Measurements from ENCODE around the gene ATP6V1D. TPM values are rescaled to one million over a fixed set of nuclear protein-coding genes. Genes with fewer than 3 reads are reported as not detected.

The ATP6V1D gene
- total RNA-seq, 2 experiments from 2014 or later: 36.5 to 43.6 TPM

DNA sequence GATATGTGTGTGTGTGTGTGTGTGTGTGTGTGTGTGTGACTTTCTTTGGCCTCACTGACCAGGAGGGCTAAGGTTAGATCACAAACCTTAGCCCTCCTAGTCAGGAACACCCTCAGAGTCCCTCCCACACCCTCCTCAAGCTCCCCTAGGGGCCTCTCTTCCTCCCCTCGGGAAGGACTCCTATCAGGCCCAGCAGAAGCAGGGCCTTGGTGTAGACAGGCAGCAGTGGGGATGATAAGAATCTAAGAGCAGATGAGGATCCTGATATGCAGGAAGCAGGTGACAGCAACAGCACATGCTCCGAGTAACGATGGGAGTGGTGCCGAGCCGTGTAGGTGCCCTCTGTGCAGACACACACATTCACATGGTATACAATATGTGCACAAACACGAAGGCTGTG is 31.7 kb upstream of the ATP6V1D start:
- Mint-ChIP-seq H3K36me3 (ENCODE audit: low read depth) (peaks cover 12% of the 10 kb centered on the region), H3K27me3 (ENCODE audit: low read depth) (no peaks in the 10 kb centered on the region), H3K9me3 (ENCODE audit: insufficient read depth) (no peaks in the 10 kb centered on the region), H3K4me1 (ENCODE audit: low read depth) (peaks cover 3% of the 10 kb centered on the region), H3K27ac (no peak overlapping the region), H3K4me3 (no peak overlapping the region)
- ATAC-seq (no peak), DNase-seq (no peak)
- POLR2A ChIA-PET: no interaction called here
- CTCF ChIA-PET: interaction anchor here (0.6 to 0.9 kb wide), 2 partner anchors 180 to 190 kb away, joined by 3 read pairs; no protein-coding TSS in a partner anchor

DNA sequence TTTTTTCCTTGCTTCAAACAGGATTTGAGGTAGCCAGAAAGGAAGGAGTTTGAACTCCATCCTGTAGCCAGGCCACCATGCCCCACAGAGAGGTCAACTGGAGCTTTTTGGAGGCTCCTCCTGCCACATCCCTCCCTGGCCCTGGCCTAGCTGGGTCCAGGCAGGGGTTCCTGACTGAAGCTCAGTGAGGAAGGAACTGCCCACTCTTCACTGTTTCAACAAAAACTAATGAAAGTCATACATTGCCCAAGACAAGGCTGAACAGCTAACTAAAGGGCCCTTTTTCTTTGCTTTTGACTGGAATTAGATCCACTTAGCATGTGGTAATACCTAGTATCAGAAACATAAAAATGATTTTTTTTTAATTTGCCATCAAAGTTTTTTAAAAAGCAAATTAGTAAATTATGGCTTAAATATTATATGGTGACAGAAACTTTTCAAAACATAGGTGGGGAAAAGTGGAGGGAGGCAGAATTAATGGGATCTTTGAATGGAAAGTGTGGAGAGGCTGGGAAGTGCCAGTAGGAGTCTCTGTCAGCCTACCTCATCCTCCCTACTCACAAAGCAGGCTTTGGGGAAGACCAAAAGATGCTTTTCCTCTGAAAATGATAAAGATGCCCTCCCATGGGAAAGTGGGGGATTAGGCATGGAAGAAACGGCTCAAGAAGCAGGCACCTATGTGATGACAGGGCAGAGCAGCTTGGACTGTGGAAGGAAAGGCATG is 30.4 kb upstream of the ATP6V1D start:
- no peaks in the 10 kb centered on the region for H3K27me3 Mint-ChIP-seq (ENCODE audit: low read depth)

DNA sequence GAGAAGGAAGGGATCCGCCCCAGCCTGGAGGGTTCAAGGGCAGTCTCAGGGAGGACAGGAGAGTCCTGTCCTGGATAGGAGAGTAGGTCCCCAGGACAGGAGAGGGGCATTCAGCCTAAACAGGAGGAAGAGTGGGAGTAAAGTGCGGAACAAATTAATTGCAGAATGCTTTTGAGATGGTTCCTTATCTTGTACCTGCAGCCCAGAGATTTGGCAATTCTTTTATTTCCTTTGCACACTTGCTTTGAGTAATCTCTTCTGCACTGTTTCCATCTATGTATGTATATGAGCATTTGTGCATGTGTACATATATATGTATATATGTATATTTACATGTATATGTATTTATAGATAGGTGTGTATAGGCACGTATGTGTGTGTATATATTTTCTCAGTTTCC is 29.7 kb upstream of the ATP6V1D start:
- Mint-ChIP-seq H3K4me3 (no peak overlapping the region), H3K4me1 (ENCODE audit: low read depth) (peaks cover 3% of the 10 kb centered on the region), H3K9me3 (ENCODE audit: insufficient read depth) (no peaks in the 10 kb centered on the region), H3K36me3 (ENCODE audit: low read depth) (peaks cover 29% of the 10 kb centered on the region), H3K27me3 (ENCODE audit: low read depth) (no peaks in the 10 kb centered on the region), H3K27ac (no peak overlapping the region)
- no peak for DNase-seq
- no peak for ATAC-seq
- ChIA-PET POLR2A (no interaction called here), CTCF (no interaction called here)

More for the DNA sequence above, 30.4 kb upstream of the ATP6V1D start:
- peaks cover 3% of the 10 kb centered on the region for H3K4me1 Mint-ChIP-seq (ENCODE audit: low read depth)
- DNase-seq (no peak), ATAC-seq (no peak)
- H3K9me3 Mint-ChIP-seq (ENCODE audit: insufficient read depth): no peaks in the 10 kb centered on the region
- no peak overlapping the region for H3K4me3 Mint-ChIP-seq
- POLR2A ChIA-PET: no interaction called here
- peaks cover 22% of the 10 kb centered on the region for H3K36me3 Mint-ChIP-seq (ENCODE audit: low read depth)
- CTCF ChIA-PET: interaction anchor here (1.0 kb wide), 1 partner anchor 30 kb away, joined by 3 read pairs; the partner anchor contains the start of genes ATP6V1D and EIF2S1
- no peak overlapping the region for H3K27ac Mint-ChIP-seq

DNA sequence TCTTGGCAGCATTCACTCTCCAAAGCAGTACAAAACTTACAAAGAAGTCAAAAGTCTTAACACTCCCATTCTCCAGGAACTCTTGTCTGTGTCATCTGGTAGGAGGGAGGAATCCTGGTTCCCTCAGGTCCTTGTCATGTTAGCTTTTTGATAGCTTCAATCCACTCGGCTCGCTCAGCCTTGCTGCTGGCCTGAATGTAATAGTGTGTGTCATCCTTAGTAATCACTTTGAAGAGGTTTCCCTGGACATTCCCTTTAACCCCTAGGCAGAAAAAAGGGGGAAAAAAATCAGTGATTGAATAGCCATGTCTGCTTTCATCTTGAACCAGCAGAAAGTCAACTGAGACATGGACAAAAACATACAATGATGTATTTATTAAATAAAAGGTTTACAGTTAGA is 27.6 kb upstream of the ATP6V1D start:
- ATAC-seq (no peak), DNase-seq (no peak)
- POLR2A ChIA-PET: no interaction called here
- no peaks in the 10 kb centered on the region for H3K27me3 Mint-ChIP-seq (ENCODE audit: low read depth)
- H3K9me3 Mint-ChIP-seq (ENCODE audit: insufficient read depth): no peaks in the 10 kb centered on the region
- H3K4me3 Mint-ChIP-seq: no peak overlapping the region
- CTCF ChIA-PET: interaction anchor here (1.8 kb wide), 1 partner anchor 27 kb away, joined by 8 read pairs; the partner anchor contains the start of genes ATP6V1D and EIF2S1
- peaks cover 3% of the 10 kb centered on the region for H3K4me1 Mint-ChIP-seq (ENCODE audit: low read depth)
- H3K36me3 Mint-ChIP-seq (ENCODE audit: low read depth): peaks cover 43% of the 10 kb centered on the region
- H3K27ac Mint-ChIP-seq: no peak overlapping the region

DNA sequence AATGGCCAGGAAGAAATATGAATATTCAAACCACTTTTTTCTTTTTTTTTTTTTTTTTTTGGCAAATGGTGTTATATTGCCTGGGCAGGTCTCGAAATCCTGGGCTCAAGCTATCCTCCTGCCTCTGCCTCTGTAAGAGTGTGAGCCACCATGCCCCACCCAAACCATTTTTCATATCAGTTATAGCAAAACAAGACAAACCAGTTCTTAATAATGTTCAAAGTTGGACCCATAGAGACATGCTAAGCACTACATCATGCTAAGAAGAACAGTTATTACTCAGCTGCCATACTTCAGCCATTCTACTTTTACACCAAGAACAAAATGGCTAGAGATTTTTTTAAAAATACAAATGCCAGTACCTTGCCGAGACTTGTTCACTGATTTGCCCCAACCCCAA is 26.0 kb upstream of the ATP6V1D start:
- H3K36me3 Mint-ChIP-seq (ENCODE audit: low read depth): peaks cover 53% of the 10 kb centered on the region
- no peaks in the 10 kb centered on the region for H3K4me1 Mint-ChIP-seq (ENCODE audit: low read depth)
- ATAC-seq (no peak), DNase-seq (no peak)
- H3K9me3 Mint-ChIP-seq (ENCODE audit: insufficient read depth): no peaks in the 10 kb centered on the region
- ChIA-PET POLR2A (no interaction called here), CTCF (interaction anchor here (0.8 to 1.4 kb wide), 3 partner anchors 9 to 29 kb away, joined by 3 read pairs; partner anchors contain the start of gene EIF2S1)
- H3K27me3 Mint-ChIP-seq (ENCODE audit: low read depth): no peaks in the 10 kb centered on the region
- peak overlapping the region; percentile 55 for H3K27ac Mint-ChIP-seq
- no peak overlapping the region for H3K4me3 Mint-ChIP-seq

DNA sequence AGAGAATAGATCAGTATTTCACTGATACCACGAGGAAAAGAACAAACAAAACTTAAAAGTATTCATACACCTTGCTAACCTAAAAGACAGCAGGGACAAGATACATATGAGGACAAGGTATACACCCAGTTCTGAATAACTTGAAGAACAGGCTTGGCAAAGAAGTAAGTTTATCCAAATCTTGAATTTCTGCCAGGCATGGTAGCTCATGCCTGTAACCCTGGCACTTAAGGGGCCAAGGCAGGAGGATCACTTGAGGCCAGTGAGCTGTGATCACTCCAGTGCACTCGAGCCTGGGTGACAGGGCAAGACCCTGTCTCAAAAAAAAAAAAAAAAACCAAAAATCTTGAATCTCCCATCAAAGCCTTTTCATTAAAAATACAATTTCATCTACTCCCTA is 25.5 kb upstream of the ATP6V1D start:
- H3K36me3 Mint-ChIP-seq (ENCODE audit: low read depth): peaks cover 58% of the 10 kb centered on the region
- no peaks in the 10 kb centered on the region for H3K27me3 Mint-ChIP-seq (ENCODE audit: low read depth)
- ChIA-PET POLR2A (no interaction called here), CTCF (interaction anchor here (1.2 to 1.4 kb wide), 3 partner anchors 25 to 43 kb away, joined by 3 read pairs; partner anchors contain the start of gene EIF2S1)
- H3K4me1 Mint-ChIP-seq (ENCODE audit: low read depth): no peaks in the 10 kb centered on the region
- DNase-seq (no peak), ATAC-seq (no peak)
- H3K27ac Mint-ChIP-seq: no peak overlapping the region
- H3K9me3 Mint-ChIP-seq (ENCODE audit: insufficient read depth): no peaks in the 10 kb centered on the region
- H3K4me3 Mint-ChIP-seq: no peak overlapping the region

DNA sequence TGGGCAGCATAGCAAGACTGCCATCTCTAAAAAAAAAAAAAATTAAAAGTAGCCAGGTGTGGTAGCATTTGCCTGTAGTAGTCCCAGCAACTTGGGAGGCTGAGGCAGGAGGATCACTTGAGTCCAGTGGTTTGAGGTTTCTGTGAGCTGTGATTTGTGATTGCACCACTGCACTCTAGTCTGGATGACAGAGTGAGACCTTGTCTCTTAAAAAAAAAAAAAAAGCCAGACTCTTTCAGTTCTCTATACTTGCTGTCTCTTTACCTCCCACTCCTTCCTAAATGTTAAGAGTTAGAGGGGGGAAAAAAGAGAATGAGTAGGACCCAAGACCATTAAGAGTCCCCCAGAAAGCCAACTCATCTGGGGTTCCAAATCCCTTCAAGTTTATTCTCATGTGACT is 18.3 kb upstream of the ATP6V1D start:
- H3K9me3 Mint-ChIP-seq (ENCODE audit: insufficient read depth): no peaks in the 10 kb centered on the region
- H3K27ac Mint-ChIP-seq: no peak overlapping the region
- H3K36me3 Mint-ChIP-seq (ENCODE audit: low read depth): peaks cover 68% of the 10 kb centered on the region
- no peaks in the 10 kb centered on the region for H3K27me3 Mint-ChIP-seq (ENCODE audit: low read depth)
- peaks cover 3% of the 10 kb centered on the region for H3K4me1 Mint-ChIP-seq (ENCODE audit: low read depth)
- ChIA-PET CTCF (no interaction called here), POLR2A (no interaction called here)
- ATAC-seq (no peak), DNase-seq (no peak)
- H3K4me3 Mint-ChIP-seq: no peak overlapping the region

DNA sequence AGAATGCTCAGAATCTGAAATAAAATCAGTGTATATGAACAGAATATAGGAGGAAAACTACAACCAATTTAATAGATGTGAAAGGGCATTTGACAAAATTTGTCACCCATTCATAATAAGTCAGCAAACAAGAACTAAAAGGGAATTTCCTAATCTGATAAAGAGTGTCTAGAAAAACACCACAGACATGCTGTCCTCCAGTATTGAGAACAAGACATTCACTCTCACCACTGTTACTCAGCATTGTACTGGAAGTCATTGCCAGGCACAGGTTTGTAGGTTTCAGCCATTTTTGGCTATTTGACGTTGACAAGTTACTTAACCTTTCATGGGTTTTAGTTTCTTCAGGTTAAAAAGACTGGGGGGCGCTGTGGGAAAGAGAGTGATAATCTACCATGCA is 13.7 kb upstream of the ATP6V1D start:
- ChIA-PET CTCF (interaction anchor here (1.1 kb wide), 1 partner anchor 14 kb away, joined by 3 read pairs; the partner anchor contains the start of genes ATP6V1D and EIF2S1), POLR2A (no interaction called here)
- ATAC-seq: no peak
- Mint-ChIP-seq H3K27me3 (ENCODE audit: low read depth) (no peaks in the 10 kb centered on the region), H3K4me1 (ENCODE audit: low read depth) (peaks cover 12% of the 10 kb centered on the region), H3K4me3 (no peak overlapping the region), H3K9me3 (ENCODE audit: insufficient read depth) (no peaks in the 10 kb centered on the region), H3K36me3 (ENCODE audit: low read depth) (peaks cover 56% of the 10 kb centered on the region), H3K27ac (no peak overlapping the region)
- no peak for DNase-seq

DNA sequence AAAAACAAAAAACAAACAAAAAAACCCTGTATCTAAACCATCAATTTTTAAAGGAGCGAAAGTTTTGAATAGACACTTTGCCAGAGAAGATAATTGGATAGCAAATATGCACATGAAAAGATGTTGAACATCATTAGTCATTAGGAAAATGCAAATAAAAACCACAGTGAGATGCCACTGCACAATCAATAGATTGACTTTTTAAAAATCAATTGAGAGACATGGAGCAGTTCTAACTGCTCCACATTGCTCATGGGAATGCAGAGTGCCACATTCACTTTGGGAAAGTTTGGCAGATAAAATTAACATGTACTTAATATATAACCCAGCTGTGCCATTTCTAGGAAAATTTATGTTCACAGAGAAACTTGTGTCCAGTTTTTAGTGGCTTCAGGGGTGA is 13.2 kb upstream of the ATP6V1D start:
- Mint-ChIP-seq H3K4me1 (ENCODE audit: low read depth) (peaks cover 12% of the 10 kb centered on the region), H3K36me3 (ENCODE audit: low read depth) (peaks cover 60% of the 10 kb centered on the region), H3K27ac (no peak overlapping the region), H3K9me3 (ENCODE audit: insufficient read depth) (no peaks in the 10 kb centered on the region), H3K27me3 (ENCODE audit: low read depth) (no peaks in the 10 kb centered on the region), H3K4me3 (no peak overlapping the region)
- ATAC-seq: no peak
- no peak for DNase-seq
- CTCF ChIA-PET: interaction anchor here (1.1 kb wide), 1 partner anchor 13 kb away, joined by 3 read pairs; the partner anchor contains the start of genes ATP6V1D and EIF2S1
- POLR2A ChIA-PET: no interaction called here

DNA sequence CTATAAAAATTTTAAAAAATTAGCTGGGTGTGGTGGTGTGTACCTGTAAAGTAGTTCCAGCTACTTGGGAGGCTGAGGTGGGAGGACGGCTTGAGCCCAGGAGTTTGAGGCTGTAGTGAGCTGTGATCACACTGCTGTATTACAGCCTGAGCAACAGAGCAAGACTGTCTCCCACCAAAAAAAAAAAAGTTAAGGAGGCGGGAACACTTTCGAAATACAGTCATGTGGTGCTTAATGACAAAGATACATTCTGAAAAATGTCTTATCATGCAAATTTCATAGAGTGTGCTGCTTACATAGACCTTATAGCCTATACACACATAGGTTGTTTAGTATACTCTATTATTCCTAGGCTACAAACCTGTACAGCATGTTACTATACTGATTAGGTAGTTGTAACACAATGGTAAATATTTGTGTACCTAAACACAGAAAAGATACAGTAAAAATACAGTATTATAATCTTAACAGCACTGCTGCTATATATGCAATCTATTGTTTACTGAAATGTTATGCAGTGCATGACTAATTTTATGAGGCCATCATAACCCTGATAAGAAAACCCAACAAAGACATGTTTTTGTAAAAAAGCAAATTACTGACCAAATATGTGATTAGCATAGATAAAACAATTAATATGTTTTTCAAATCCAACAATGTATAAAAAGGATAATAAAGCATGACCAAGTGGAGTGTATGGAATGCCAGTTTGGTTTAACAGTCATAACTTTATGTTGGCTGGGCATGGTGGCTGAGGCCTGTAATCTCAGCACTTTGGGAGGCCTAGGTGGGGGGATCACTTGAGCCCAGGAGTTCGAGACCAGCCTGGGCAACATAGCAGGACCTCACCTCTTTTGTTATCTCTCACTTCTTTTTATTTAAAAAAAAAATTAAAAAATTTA is 11.9 kb upstream of the ATP6V1D start:
- H3K27me3 Mint-ChIP-seq (ENCODE audit: low read depth): no peaks in the 10 kb centered on the region
- no peak overlapping the region for H3K27ac Mint-ChIP-seq
- H3K4me1 Mint-ChIP-seq (ENCODE audit: low read depth): peaks cover 15% of the 10 kb centered on the region
- ATAC-seq (no peak), DNase-seq (no peak)
- POLR2A ChIA-PET: no interaction called here
- H3K36me3 Mint-ChIP-seq (ENCODE audit: low read depth): peaks cover 60% of the 10 kb centered on the region
- no peak overlapping the region for H3K4me3 Mint-ChIP-seq
- no peaks in the 10 kb centered on the region for H3K9me3 Mint-ChIP-seq (ENCODE audit: insufficient read depth)
- CTCF ChIA-PET: interaction anchor here (1.3 kb wide), 1 partner anchor 12 kb away, joined by 4 read pairs; the partner anchor contains the start of gene ATP6V1D

DNA sequence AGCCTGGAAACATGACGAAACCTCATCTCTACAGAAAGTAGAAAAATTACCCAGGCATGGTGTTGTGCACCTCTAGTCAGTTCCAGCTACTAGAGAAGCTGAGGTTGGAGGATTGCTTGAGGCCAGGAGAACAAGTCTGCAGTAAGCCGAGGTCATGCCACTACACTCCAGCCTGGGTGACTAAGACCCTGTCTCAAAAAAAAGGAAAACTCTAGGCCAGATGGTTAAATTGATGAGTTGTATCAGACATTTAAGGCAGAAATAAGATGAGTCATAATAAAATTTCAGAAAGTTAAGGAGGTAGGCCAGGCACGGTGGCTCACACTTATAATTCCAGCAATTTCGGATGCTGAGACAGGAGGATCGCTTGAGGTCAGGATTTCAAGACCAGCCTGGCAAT is 11.2 kb upstream of the ATP6V1D start:
- no peaks in the 10 kb centered on the region for H3K27me3 Mint-ChIP-seq (ENCODE audit: low read depth)
- ChIA-PET CTCF (interaction anchor here (1.3 kb wide), 1 partner anchor 11 kb away, joined by 4 read pairs; the partner anchor contains the start of gene ATP6V1D), POLR2A (no interaction called here)
- peaks cover 60% of the 10 kb centered on the region for H3K36me3 Mint-ChIP-seq (ENCODE audit: low read depth)
- no peaks in the 10 kb centered on the region for H3K9me3 Mint-ChIP-seq (ENCODE audit: insufficient read depth)
- no peak overlapping the region for H3K4me3 Mint-ChIP-seq
- no peak for ATAC-seq
- no peak overlapping the region for H3K27ac Mint-ChIP-seq
- DNase-seq: no peak
- H3K4me1 Mint-ChIP-seq (ENCODE audit: low read depth): peaks cover 17% of the 10 kb centered on the region

DNA sequence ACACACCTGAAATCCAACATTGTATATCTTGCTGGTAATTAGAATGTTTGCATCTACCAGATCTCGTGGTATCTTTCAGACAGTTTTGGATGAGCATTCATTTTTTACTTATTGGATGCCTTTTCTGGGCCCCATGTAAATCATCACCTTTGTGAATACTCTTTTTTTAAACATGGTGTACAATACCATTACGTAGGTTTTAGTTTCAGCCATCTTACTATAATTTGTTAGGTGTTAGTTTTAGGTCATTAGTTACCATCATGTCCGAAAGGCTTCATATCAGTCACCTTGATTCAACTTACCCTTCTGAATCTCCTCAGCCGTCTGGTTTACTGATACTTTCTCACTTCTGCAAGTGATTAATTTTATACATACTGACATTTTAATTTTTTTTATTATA is 5.9 kb upstream of the ATP6V1D start:
- Mint-ChIP-seq H3K4me1 (ENCODE audit: low read depth) (peaks cover 38% of the 10 kb centered on the region), H3K27ac (no peak overlapping the region), H3K4me3 (no peak overlapping the region), H3K9me3 (ENCODE audit: insufficient read depth) (no peaks in the 10 kb centered on the region), H3K27me3 (ENCODE audit: low read depth) (no peaks in the 10 kb centered on the region), H3K36me3 (ENCODE audit: low read depth) (peaks cover 53% of the 10 kb centered on the region)
- DNase-seq (no peak), ATAC-seq (no peak)
- POLR2A ChIA-PET: no interaction called here
- CTCF ChIA-PET: interaction anchor here (1.0 kb wide), 1 partner anchor 162 kb away, joined by 3 read pairs; no protein-coding TSS in a partner anchor

Measured in activated CD8-positive, alpha-beta T cell treated with anti-CD3 and anti-CD28 coated beads, Interleukin-2, amount 10 ng/mL, durations not matched to agents 7 days and 5 days (primary cell).